GM12892 (cell line): ENCODE data around the gene PPP1R13B.

ENCODE experiments used
- POLR2A ChIP-seq: IDR thresholded peaks from 2 replicates; pipeline ENCODE4 v1.6.1; 2011; ENCODE audit warnings: low read depth, low read length, control low read depth
- POLR2AphosphoS5 ChIP-seq: IDR thresholded peaks from 2 replicates; pipeline ENCODE4 v1.6.1; 2011; ENCODE audit warnings: low read depth, low read length, control low read depth
- TAF1 ChIP-seq: IDR thresholded peaks from 2 replicates; pipeline ENCODE4 v1.6.1; 2011; ENCODE audit warnings: low read depth, mild to moderate bottlenecking, control low read depth, low read length, borderline replicate concordance

DNA sequence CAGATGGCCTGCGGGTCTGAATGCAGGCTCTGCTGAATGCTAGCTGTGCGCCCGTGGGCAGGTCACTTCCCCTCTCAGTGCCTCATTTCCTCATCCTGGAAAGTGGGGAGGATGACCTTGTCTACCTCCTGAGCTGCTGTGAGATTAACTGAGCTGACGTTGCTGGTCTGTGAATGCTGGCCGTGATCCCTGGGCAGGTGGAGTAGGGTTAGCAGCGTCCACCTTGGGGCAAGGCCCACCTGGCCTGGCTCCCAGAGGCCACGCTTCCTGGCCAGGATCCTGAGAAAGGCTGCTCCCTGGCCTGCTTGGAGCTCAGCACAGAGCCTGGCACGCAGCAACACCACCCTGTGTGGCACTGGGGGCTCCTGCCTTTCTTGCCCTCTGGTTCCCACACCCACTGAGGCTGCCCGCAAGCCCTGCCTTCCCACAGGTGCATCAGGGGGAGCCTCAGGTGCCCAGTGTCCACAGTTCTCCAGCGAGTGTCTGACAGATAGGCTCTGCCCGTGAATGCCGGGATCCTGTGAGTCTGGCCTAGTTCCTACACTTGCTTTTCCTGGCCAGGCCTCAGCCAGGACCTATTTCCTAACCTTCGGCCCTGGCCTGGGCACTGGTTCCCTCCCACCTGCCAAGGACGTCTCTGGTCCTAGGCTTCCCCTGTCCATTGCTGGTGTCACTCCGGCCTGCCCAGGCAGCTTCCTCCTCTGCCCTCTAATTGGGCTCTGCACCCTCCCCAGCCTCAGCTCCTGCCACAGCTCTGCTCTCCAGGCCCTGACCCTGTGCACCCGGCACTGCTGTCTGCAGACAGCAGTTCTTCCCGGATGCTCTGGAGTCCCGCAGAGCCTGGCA is 43.7 kb upstream of the PPP1R13B start:
- TF ChIP-seq POLR2AphosphoS5 (no peak), POLR2A (no peak), TAF1 (no peak)
